GM23248 (cell line): ENCODE data around the gene CLK3. TPM values are rescaled to one million over a fixed set of nuclear protein-coding genes. Genes with fewer than 3 reads are reported as not detected.
"Not testable (repeated sequence)": the region's sequence is repeated elsewhere in the genome, so short reads cannot be mapped to it uniquely, and the experiment has no call there.

ENCODE experiments used
- DNase-seq: peaks from one replicate; pipeline ENCODE4 v3.0.0-alpha.2; 2015
- H2AFZ ChIP-seq: fragments of 200-600 bp; sonication (generic); 2 replicates; pipeline ENCODE4 v1.6.1; 2016; ENCODE audit warnings: antibody characterized with exemption
- H3F3A ChIP-seq: fragments of 200-600 bp; sonication (generic); 2 replicates; pipeline ENCODE4 v1.6.1; 2016; ENCODE audit warnings: mild to moderate bottlenecking, antibody characterized with exemption, mixed run types; ENCODE audit not compliant: insufficient read depth
- H3K27ac ChIP-seq: fragments of 200-600 bp; sonication (generic); 2 replicates; pipeline ENCODE4 v1.5.1; 2016; ENCODE audit warnings: mild to moderate bottlenecking
- H3K27me3 ChIP-seq: fragments of 200-600 bp; sonication (generic); replicated peaks from 2 replicates; pipeline ENCODE4 v1.6.1; 2016; ENCODE audit warnings: mild to moderate bottlenecking; ENCODE audit not compliant: insufficient read depth
- H3K36me3 ChIP-seq: fragments of 200-600 bp; sonication (generic); 2 replicates; pipeline ENCODE4 v1.6.1; 2016; ENCODE audit warnings: low read depth, mild to moderate bottlenecking
- H3K4me1 ChIP-seq: fragments of 200-600 bp; sonication (generic); 2 replicates; pipeline ENCODE4 v1.6.1; 2016; ENCODE audit warnings: mild to moderate bottlenecking; ENCODE audit not compliant: insufficient read depth
- H3K4me2 ChIP-seq: fragments of 200-600 bp; sonication (generic); one replicate; pipeline ENCODE4 v1.6.1; 2016; ENCODE audit warnings: mild to moderate bottlenecking; ENCODE audit not compliant: unreplicated experiment
- H3K4me3 ChIP-seq: fragments of 200-600 bp; sonication (generic); 2 replicates; pipeline ENCODE4 v1.5.1; 2016; ENCODE audit warnings: mild to moderate bottlenecking
- H3K79me2 ChIP-seq: fragments of 200-600 bp; sonication (generic); 2 replicates; pipeline ENCODE4 v1.6.1; 2016; ENCODE audit warnings: mild to moderate bottlenecking; ENCODE audit not compliant: insufficient read depth
- H3K9ac ChIP-seq: fragments of 200-600 bp; sonication (generic); 2 replicates; pipeline ENCODE4 v1.6.1; 2016; ENCODE audit warnings: mild to moderate bottlenecking
- H3K9me2 ChIP-seq: fragments of 200-600 bp; sonication (generic); 2 replicates; pipeline ENCODE4 v1.6.1; 2016; ENCODE audit warnings: mixed run types, mild to moderate bottlenecking, moderate library complexity; ENCODE audit not compliant: insufficient read depth
- H3K9me3 ChIP-seq: fragments of 200-600 bp; sonication (generic); one replicate; pipeline ENCODE4 v1.6.1; 2017; ENCODE audit warnings: low read depth
- H4K20me1 ChIP-seq: fragments of 200-600 bp; sonication (generic); 2 replicates; pipeline ENCODE4 v1.6.0; 2016; ENCODE audit not compliant: insufficient read depth
- EZH2 ChIP-seq: fragments of 200-600 bp; sonication (generic); IDR thresholded peaks from 2 replicates; pipeline ENCODE4 v1.6.1; 2018; ENCODE audit warnings: antibody characterized with exemption, mild to moderate bottlenecking; ENCODE audit not compliant: insufficient read depth, poor library complexity, severe bottlenecking
- EZH2phosphoT487 ChIP-seq: fragments of 200-600 bp; sonication (generic); IDR thresholded peaks from 2 replicates; pipeline ENCODE4 v1.6.1; 2018; ENCODE audit warnings: antibody characterized with exemption, moderate library complexity, mild to moderate bottlenecking, low read depth; ENCODE audit not compliant: insufficient read depth
- WGBS, 2 experiments: methylation state at CpG; one replicate each; pipeline ENCODE4 v1.1.6; 2015 to 2017; ENCODE audit warnings: low lambda C conversion rate in 2 of 2, low coverage in 1 of 2; ENCODE audit errors: missing lambda C conversion rate in 2 of 2; 5-methylcytosine and 5-hydroxymethylcytosine counted together
- in situ Hi-C: fragments of 300-500 bp; cut with MboI; formaldehyde crosslinking; loops from 2 replicates; pipeline ENCODE4 v1.15.0; 2020
- polyA plus RNA-seq: library from polyadenylated mRNA; unstranded; fragments of >200 nt; fragmentation: Nextera tagmentation; extraction: Ambion mirVana; gene quantifications from 2 replicates; pipeline ENCODE4 v1.2.1, GENCODE V29; 2016
- total RNA-seq: library from RNA; depleted of rRNA; stranded (reverse); fragments of >200 nt; shearing (Covaris generic); gene quantifications from 2 replicates; pipeline ENCODE4 v1.2.3, GENCODE V29; 2014

Gene CLK3
- total and polyA plus RNA-seq, 2 experiments from 2014 or later, result 41.9 to 67.9 TPM

DNA sequence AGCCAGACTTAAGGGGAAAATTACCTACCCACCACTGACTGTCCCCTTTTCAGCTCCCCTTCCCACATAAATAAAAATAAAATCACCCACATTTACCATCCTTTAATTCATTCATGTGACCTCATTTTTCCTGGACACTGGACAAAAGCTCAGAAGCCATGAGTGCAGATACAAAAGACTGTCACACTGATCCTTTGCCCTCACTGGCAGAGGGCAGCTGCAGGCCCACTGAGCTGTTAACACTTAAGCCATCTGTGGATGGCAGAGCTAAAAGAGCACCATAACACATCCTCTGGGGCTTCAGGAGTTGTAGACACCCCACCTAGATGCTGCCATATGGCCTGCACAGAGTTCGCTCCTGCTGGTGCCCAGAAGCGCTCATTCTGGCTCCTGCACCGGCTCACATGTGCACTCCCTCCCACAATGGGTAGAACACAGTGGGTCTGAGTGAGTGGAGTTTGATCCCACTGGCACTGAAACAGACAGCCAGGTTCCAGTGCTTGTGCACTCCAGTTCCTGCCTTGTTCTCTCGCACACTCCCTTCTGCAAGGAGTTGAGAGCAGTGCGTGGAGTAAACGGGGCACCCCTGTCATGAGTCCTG is 41.4 kb downstream of the CLK3 start:
- Histone ChIP-seq H3K79me2 (peaks cover 62% of the 10 kb centered on the region), H2AFZ (no peak overlapping the region), H3K9me2 (no peaks in the 10 kb centered on the region), H3K4me2 (no peak overlapping the region), H3K36me3 (no peaks in the 10 kb centered on the region), H3K4me3 (no peak overlapping the region), H3F3A (peaks cover 24% of the 10 kb centered on the region), H3K9ac (no peak overlapping the region), H4K20me1 (peaks cover 5% of the 10 kb centered on the region), H3K27me3 (no peaks in the 10 kb centered on the region), H3K4me1 (peaks cover 29% of the 10 kb centered on the region), H3K9me3 (no peaks in the 10 kb centered on the region), H3K27ac (no peak overlapping the region; the same call in 1 of the 2 replicates)
- TF ChIP-seq EZH2 (no peak), EZH2phosphoT487 (no peak)
- DNase-seq, result no peak
- 84 to 89% methylated on average over 6 of the region's 6 CpGs for WGBS, 2 experiments
- in situ Hi-C loops, result no loop called here

DNA sequence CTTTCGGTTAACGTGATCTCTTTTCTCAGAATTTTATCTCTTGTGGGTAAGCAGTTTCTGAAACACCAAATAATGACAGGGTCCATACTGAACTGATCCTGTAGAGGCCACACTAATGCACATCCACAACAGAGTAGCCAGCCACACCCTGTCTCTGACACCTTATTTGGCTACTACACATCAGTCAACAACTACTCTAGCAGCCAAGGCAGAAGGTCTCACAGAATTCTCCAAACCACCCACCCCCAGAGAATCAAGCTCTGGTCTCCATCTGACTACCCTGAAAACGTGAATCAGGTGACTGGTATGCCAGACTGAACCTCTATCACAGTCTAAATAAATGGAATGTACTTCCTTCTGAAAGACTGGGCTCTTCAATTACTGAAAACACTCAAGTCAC is 42.2 kb downstream of the CLK3 start:
- H3K9me2 ChIP-seq, result no peaks in the 10 kb centered on the region
- H3K4me1 ChIP-seq, result peaks cover 29% of the 10 kb centered on the region
- H2AFZ ChIP-seq, result no peak overlapping the region
- peak overlapping the region; percentile 57 for H3K4me2 ChIP-seq
- peaks cover 70% of the 10 kb centered on the region for H3K79me2 ChIP-seq
- H3K27me3 ChIP-seq, result no peaks in the 10 kb centered on the region
- peaks cover 10% of the 10 kb centered on the region for H4K20me1 ChIP-seq
- WGBS, 2 experiments, result 68 to 70% methylated on average over 3 of the region's 3 CpGs
- H3K4me3 ChIP-seq, result no peak overlapping the region
- peaks cover 24% of the 10 kb centered on the region for H3F3A ChIP-seq
- H3K9me3 ChIP-seq, result no peaks in the 10 kb centered on the region
- TF ChIP-seq EZH2, result no peak
- TF ChIP-seq EZH2phosphoT487, result no peak
- no peak overlapping the region for H3K9ac ChIP-seq
- DNase-seq, result peak; percentile 55
- H3K36me3 ChIP-seq, result no peaks in the 10 kb centered on the region
- peak overlapping the region; percentile 29; the same call in 1 of the 2 replicates for H3K27ac ChIP-seq
- in situ Hi-C loops, result no loop called here

DNA sequence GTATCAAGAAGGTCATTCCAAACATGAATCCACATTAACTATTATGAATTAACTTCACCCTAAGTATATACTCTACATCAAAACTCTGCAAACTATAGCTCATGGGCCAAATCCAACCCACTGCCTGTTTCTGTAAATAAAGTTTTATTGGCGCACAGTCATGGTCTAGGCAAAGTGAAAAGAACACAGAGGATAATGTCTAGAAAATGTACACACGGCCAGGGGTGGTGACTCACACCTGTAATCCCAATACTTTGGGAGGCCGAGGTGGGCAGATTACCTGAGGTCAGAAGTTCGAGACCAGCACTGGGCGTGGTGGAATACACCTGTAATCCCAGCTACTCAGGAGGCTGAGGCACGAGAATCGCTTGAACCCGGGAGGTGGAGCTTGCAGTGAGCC is 45.6 kb downstream of the CLK3 start:
- H3K9ac ChIP-seq, H3K4me3 ChIP-seq, H3K36me3 ChIP-seq, H2AFZ ChIP-seq, H3K4me2 ChIP-seq, H3K9me3 ChIP-seq, H3K27me3 ChIP-seq, H3K27ac ChIP-seq, H3K9me2 ChIP-seq, DNase-seq, in situ Hi-C loops: not testable (repeated sequence)
- Histone ChIP-seq H3K4me1 (peaks cover 25% of the 10 kb centered on the region), H4K20me1 (0 out of 2 replicates have a peak, but pooled peaks cover 12% of the 10 kb centered on the region), H3F3A (peaks cover 27% of the 10 kb centered on the region), H3K79me2 (peaks cover 74% of the 10 kb centered on the region)
- WGBS, 2 experiments, result 95 to 99% methylated on average over 6 to 8 of the region's 8 CpGs

DNA sequence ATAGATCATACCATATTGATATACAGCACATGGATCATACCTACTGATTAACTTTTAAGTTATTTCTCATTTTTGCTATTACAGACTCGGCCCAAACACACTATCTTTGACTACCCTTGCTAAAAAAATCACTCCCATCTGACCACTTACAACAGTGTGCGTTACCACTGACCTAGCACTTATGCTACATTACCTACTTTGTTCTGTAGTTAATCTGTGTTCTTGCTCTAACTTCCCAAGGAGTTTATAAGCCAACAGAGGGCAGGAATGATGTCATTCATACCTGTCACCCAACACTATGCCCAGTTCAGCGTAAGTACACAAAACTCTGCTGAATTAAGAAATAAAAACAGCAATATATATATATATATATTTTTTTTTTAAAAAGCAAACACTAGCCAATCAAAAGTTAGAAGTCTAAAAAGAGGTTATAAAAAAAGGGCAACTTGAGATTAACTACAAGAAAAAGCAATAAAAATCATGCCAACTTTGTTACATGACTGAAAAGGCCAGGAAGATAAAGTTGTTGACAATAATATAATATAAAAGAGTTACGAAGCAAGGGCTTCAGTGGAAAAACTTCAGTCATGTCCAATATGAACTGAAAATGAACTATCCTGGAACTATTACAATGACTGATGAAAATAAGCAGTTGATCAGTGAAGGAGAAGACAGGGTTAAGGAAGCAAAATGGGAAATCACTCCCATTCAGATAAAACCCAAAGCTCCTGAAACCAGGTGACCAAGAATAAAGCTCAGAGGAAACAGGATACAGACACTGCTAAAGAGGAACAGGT is 46.6 kb downstream of the CLK3 start:
- Histone ChIP-seq H3K36me3 (no peaks in the 10 kb centered on the region), H4K20me1 (0 out of 2 replicates have a peak, but pooled peaks cover 12% of the 10 kb centered on the region), H3K27me3 (no peaks in the 10 kb centered on the region), H3K27ac (no peak overlapping the region), H3K4me3 (no peak overlapping the region), H3K4me2 (no peak overlapping the region), H3K4me1 (peaks cover 23% of the 10 kb centered on the region), H3F3A (peaks cover 27% of the 10 kb centered on the region), H2AFZ (no peak overlapping the region), H3K79me2 (peaks cover 71% of the 10 kb centered on the region), H3K9me2 (no peaks in the 10 kb centered on the region), H3K9ac (no peak overlapping the region), H3K9me3 (no peaks in the 10 kb centered on the region)
- 97 to 98% methylated on average over 4 of the region's 4 CpGs for WGBS, 2 experiments
- TF ChIP-seq EZH2phosphoT487 (no peak), EZH2 (no peak)
- no peak for DNase-seq
- in situ Hi-C loops, result no loop called here
